ENCODE data around the gene IMP4.
"Not testable (repeated sequence)": the region's sequence is repeated elsewhere in the genome, so short reads cannot be mapped to it uniquely, and the experiment has no call there.

Gene IMP4

GRCh38 chr2:130319536-130319935 is 23.2 kb upstream of the IMP4 start:
- Histone ChIP-seq H3K9ac (ENCODE audit: low read length) (no peak overlapping the region), H3K27ac (ENCODE audit: low read depth, low read length) (no peak overlapping the region), H3K4me3 (ENCODE audit: low read length) (no peak overlapping the region), H3K4me1 (ENCODE audit: control insufficient read depth, insufficient read depth, low read length) (no peaks in the 10 kb centered on the region), H3K36me3 (ENCODE audit: control insufficient read depth, insufficient read depth, low read length) (no peaks in the 10 kb centered on the region), H3K27me3 (ENCODE audit: control insufficient read depth, insufficient read depth, low read length) (no peaks in the 10 kb centered on the region)

DNA sequence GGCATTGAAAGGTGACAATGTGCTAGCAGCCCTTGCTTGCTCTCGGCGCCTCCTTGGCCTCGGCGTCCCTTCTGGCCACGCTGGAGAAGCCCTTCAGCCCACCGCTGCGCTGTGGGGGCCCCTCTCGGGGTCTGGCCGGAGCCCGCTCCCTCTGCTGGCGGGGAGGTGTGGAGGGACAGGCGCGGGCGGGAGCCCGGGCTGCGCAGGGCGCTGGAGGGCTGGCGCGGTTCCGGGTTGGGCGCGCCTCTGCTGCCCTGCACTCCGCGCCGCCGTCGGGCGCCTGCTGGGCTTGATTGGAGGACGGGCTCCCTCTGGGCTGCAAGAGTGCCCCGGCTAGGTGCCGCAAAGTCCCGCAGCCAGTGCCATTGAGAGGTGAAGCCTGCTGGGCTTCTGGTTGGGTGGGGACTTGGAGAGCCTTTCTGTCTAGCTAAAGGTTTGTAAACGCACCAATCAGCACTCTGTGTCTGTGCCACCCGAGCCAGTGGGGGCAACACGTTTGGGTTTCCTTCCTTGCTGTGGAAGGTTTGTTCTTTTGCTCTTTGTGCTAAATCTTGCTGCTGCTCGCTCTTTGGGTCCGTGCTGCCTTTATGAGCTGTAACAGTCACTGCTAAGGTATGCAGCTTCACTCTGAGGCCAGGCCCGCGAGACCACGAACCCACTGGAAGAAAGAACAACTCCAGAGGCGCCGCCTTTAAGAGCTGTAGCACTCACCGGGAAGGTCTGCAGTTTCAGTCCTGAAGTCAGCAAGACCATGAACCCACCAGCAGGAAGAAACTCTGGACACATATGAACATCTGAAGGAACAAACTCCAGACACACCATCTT is 14.8 kb upstream of the IMP4 start:
- no peaks in the 10 kb centered on the region for H3K36me3 ChIP-seq (ENCODE audit: control insufficient read depth, insufficient read depth, low read length)
- H3K4me1 ChIP-seq (ENCODE audit: control insufficient read depth, insufficient read depth, low read length) = no peaks in the 10 kb centered on the region
- no peak overlapping the region for H3K9ac ChIP-seq (ENCODE audit: low read length)
- no peaks in the 10 kb centered on the region for H3K27me3 ChIP-seq (ENCODE audit: control insufficient read depth, insufficient read depth, low read length)
- H3K27ac ChIP-seq (ENCODE audit: low read depth, low read length) = no peak overlapping the region
- no peak overlapping the region for H3K4me3 ChIP-seq (ENCODE audit: low read length)

GRCh38 chr2:130328710-130329109 is 14.0 kb upstream of the IMP4 start:
- Histone ChIP-seq H3K27ac (ENCODE audit: low read depth, low read length) (no peak overlapping the region), H3K4me3 (ENCODE audit: low read length) (no peak overlapping the region), H3K4me1 (ENCODE audit: control insufficient read depth, insufficient read depth, low read length) (no peaks in the 10 kb centered on the region), H3K27me3 (ENCODE audit: control insufficient read depth, insufficient read depth, low read length) (no peaks in the 10 kb centered on the region), H3K9ac (ENCODE audit: low read length) (no peak overlapping the region), H3K36me3 (ENCODE audit: control insufficient read depth, insufficient read depth, low read length) (no peaks in the 10 kb centered on the region)

DNA sequence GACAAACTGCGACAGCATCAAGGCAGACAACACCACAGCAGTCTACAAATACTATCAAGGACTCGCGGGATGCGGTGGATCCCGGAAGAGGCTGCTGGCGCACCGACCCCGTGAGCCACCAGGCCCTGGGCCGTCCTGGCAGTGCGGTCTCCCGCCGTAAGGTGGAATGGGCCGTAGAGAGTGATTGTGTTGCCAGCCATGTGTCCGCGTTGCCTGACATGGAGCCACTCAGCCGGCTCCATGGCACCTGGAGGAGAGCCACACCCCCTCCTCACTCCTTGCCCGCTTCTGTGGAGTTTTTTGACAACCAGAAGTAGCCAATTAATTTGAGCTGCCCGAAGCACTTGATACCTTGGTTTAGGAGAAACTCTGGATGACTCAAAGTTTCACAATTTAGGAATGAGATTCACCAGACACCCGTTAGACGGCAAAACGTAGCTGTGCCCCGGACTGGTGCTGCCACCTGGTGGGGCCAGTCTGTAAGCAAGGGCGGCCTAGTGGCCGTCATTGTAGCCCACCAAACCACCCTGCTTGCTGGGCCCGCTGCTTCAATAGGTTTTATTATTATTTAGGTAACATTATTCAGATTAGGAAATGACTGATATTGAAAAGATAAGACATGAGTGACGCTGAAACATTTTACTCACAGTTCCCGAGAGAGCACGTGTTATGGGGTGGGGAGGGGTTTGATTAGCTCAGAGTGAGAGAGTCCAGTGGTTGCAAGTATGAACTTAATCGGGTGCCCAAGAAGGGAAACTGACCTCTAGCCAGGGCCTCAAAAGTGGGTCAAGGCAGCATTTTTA is 10.2 kb upstream of the IMP4 start:
- H3K4me1 ChIP-seq (ENCODE audit: control insufficient read depth, insufficient read depth, low read length) = no peaks in the 10 kb centered on the region
- no peak overlapping the region for H3K27ac ChIP-seq (ENCODE audit: low read depth, low read length)
- no peak overlapping the region for H3K9ac ChIP-seq (ENCODE audit: low read length)
- H3K36me3 ChIP-seq (ENCODE audit: control insufficient read depth, insufficient read depth, low read length) = no peaks in the 10 kb centered on the region
- no peak overlapping the region for H3K4me3 ChIP-seq (ENCODE audit: low read length)
- H3K27me3 ChIP-seq (ENCODE audit: control insufficient read depth, insufficient read depth, low read length) = no peaks in the 10 kb centered on the region

- H3K4me3 ChIP-seq (ENCODE audit: low read length); H3K4me1 ChIP-seq (ENCODE audit: control insufficient read depth, insufficient read depth, low read length); H3K9ac ChIP-seq (ENCODE audit: low read length); H3K27me3 ChIP-seq (ENCODE audit: control insufficient read depth, insufficient read depth, low read length); H3K36me3 ChIP-seq (ENCODE audit: control insufficient read depth, insufficient read depth, low read length); H3K27ac ChIP-seq (ENCODE audit: low read depth, low read length): not testable (repeated sequence)
Observed at GRCh38 chr2:130333253-130333652, 9.4 kb upstream of the IMP4 start.

DNA sequence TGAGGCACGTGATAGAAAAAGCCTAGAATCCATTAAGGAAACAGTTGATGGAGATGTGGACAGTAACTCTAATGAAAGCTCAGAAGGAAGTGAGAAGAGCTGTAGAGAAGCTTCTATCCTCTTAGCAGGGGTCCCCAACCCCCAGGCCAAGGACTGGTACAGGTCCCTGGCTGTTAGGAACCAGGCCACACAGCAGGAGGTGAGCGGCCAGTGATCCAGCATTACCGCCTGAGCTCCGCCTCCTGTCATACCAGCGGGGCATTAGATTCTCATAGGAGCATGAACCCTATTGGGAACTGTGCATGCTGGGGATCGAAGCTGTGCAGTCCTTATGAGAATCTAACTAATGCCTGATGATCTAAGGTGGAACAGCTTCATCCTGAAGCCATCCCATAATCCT is 8.7 kb upstream of the IMP4 start:
- H3K4me1 ChIP-seq (ENCODE audit: control insufficient read depth, insufficient read depth, low read length) = no peaks in the 10 kb centered on the region
- peaks cover 6% of the 10 kb centered on the region for H3K36me3 ChIP-seq (ENCODE audit: control insufficient read depth, insufficient read depth, low read length)
- no peak overlapping the region for H3K27ac ChIP-seq (ENCODE audit: low read depth, low read length)
- no peaks in the 10 kb centered on the region for H3K27me3 ChIP-seq (ENCODE audit: control insufficient read depth, insufficient read depth, low read length)
- H3K9ac ChIP-seq (ENCODE audit: low read length) = no peak overlapping the region
- no peak overlapping the region for H3K4me3 ChIP-seq (ENCODE audit: low read length)

DNA sequence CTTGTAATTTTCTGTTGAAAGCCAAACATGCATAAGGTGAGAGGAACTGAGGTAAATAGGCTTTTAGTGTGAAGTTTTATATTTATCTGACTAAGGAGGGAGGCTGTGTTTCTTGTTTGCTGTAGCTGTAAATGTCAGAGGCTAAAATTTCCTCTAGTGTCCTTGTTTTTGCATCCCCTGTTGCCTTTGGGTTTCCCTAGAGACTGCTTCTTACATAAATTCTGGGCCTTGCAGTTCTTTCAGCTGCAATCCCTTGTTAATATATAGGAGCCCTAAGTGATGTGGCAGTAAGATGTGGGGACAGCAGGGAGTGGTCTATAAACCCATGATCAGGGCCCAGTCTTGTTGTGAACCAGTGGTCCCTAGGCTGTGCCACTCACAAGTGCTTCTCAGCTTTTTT is 7.5 kb upstream of the IMP4 start:
- H3K36me3 ChIP-seq (ENCODE audit: control insufficient read depth, insufficient read depth, low read length) = peaks cover 6% of the 10 kb centered on the region
- no peak overlapping the region for H3K9ac ChIP-seq (ENCODE audit: low read length)
- H3K27me3 ChIP-seq (ENCODE audit: control insufficient read depth, insufficient read depth, low read length) = no peaks in the 10 kb centered on the region
- H3K27ac ChIP-seq (ENCODE audit: low read depth, low read length) = no peak overlapping the region
- no peak overlapping the region for H3K4me3 ChIP-seq (ENCODE audit: low read length)
- no peaks in the 10 kb centered on the region for H3K4me1 ChIP-seq (ENCODE audit: control insufficient read depth, insufficient read depth, low read length)

DNA sequence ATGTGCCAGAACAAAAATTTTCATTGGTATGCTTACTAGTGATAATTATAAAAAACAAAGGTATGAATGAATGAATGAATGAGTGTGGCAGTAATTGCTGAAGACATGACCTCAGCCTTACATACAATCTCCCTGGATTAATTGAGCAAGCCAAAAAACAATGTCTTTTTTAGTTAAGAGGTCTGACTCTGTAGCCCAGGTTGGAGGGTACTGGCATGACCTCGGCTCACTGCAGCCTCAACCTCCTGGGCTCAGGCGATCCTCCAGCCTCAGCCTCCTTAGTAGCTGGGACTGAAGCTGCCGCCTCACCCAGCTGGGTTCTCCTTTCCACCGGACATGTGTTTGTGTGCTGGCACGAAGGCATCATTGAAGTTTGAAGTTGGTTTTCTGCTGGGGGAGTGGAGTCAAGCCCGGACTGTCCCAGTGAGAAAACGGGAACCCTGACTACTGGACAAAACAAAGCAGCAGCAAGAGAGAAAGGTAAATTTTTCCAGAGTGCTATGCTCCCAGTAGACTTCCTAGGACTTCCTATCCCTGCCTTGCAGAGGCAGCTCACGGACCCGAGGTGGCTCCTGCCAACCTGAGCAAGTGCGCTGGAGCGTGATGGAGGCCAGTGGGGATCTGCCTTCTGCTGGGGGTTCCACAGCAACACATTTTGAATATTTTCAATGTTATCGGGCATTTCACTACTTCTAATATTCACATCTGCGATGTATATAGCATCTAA is 6.4 kb upstream of the IMP4 start:
- Histone ChIP-seq H3K36me3 (ENCODE audit: control insufficient read depth, insufficient read depth, low read length) (peaks cover 6% of the 10 kb centered on the region), H3K9ac (ENCODE audit: low read length) (no peak overlapping the region), H3K4me1 (ENCODE audit: control insufficient read depth, insufficient read depth, low read length) (no peaks in the 10 kb centered on the region), H3K27me3 (ENCODE audit: control insufficient read depth, insufficient read depth, low read length) (no peaks in the 10 kb centered on the region), H3K27ac (ENCODE audit: low read depth, low read length) (no peak overlapping the region), H3K4me3 (ENCODE audit: low read length) (no peak overlapping the region)

DNA sequence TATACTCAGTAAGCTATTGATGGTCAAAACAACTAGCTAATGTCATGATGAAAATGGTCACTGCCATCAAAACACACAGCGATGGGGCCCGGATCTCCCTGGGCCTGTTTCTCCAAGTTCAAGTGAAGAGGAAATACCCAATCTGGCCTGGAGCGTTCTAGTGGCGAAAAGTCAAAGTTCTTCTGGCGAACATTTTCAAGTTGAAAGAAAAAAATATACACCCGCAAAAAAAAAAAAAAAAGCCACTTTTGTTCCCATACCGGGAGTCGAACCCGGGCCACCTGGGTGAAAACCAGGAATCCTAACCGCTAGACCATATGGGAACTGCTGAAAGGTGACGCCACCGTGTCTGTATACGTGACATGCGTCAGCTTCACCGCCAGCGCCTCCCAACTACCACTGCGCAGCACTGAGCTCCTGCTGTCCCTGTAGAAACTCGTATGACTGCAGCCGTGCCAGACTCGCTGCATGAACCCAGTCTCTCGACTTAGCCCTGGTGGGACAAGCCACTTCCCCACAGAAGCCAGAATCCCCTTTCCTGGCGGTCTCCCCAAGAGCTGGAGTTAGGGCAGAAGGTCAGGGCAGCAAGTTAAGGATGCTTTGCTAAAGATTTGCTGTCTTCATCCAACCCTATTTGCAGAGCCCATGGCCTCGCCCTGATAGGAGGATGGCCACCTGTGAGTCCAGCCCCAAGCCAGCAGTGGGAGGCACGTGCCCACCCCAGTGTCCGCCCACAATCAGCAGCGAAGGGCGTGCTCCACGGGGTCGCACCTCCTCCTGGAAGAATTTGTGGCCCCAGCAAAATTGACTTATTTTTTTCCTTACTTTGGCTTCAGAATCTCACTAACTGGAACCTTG is 5.6 kb upstream of the IMP4 start:
- Histone ChIP-seq H3K27ac (ENCODE audit: low read depth, low read length) (no peak overlapping the region), H3K4me1 (ENCODE audit: control insufficient read depth, insufficient read depth, low read length) (no peaks in the 10 kb centered on the region), H3K4me3 (ENCODE audit: low read length) (peak overlapping the region; percentile 25), H3K27me3 (ENCODE audit: control insufficient read depth, insufficient read depth, low read length) (no peaks in the 10 kb centered on the region), H3K9ac (ENCODE audit: low read length) (no peak overlapping the region), H3K36me3 (ENCODE audit: control insufficient read depth, insufficient read depth, low read length) (peaks cover 6% of the 10 kb centered on the region)

- Histone ChIP-seq H3K9ac (ENCODE audit: low read length) (no peak overlapping the region), H3K27me3 (ENCODE audit: control insufficient read depth, insufficient read depth, low read length) (no peaks in the 10 kb centered on the region), H3K4me3 (ENCODE audit: low read length) (no peak overlapping the region), H3K27ac (ENCODE audit: low read depth, low read length) (no peak overlapping the region), H3K4me1 (ENCODE audit: control insufficient read depth, insufficient read depth, low read length) (no peaks in the 10 kb centered on the region), H3K36me3 (ENCODE audit: control insufficient read depth, insufficient read depth, low read length) (peaks cover 6% of the 10 kb centered on the region)
Observed at GRCh38 chr2:130337735-130338325, 4.9 kb upstream of the IMP4 start.

- Histone ChIP-seq H3K27me3 (ENCODE audit: control insufficient read depth, insufficient read depth, low read length) (no peaks in the 10 kb centered on the region), H3K36me3 (ENCODE audit: control insufficient read depth, insufficient read depth, low read length) (peaks cover 6% of the 10 kb centered on the region), H3K27ac (ENCODE audit: low read depth, low read length) (no peak overlapping the region)
Observed at GRCh38 chr2:130338793-130339345, 3.8 kb upstream of the IMP4 start.

More at GRCh38 chr2:130338793-130339345, 3.8 kb upstream of the IMP4 start:
- no peak overlapping the region for H3K4me3 ChIP-seq (ENCODE audit: low read length)
- H3K4me1 ChIP-seq (ENCODE audit: control insufficient read depth, insufficient read depth, low read length) = no peaks in the 10 kb centered on the region
- no peak overlapping the region for H3K9ac ChIP-seq (ENCODE audit: low read length)
